Duodenal mucosa (tissue), 2 donors: ENCODE data around the gene SOWAHD.
"Not testable (repeated sequence)": the region's sequence is repeated elsewhere in the genome, so short reads cannot be mapped to it uniquely, and the experiment has no call there.

Source experiments
- H3K27ac ChIP-seq: one replicate; pipeline ENCODE4 v1.7.0; 2013; ENCODE audit warnings: low read depth, low read length
- H3K27me3 ChIP-seq, 2 donors: one replicate each; pipeline ENCODE4 v1.7.0; 2013; ENCODE audit warnings: low read length in 2 of 2, control low read depth in 1 of 2; ENCODE audit not compliant: insufficient read depth in 2 of 2, control insufficient read depth in 1 of 2
- H3K36me3 ChIP-seq, 2 donors: one replicate each; pipeline ENCODE4 v1.7.0; 2013; ENCODE audit warnings: low read length in 2 of 2, control low read depth in 1 of 2; ENCODE audit not compliant: insufficient read depth in 2 of 2, control insufficient read depth in 1 of 2
- H3K4me1 ChIP-seq, 2 donors: one replicate each; pipeline ENCODE4 v1.7.0; 2013; ENCODE audit warnings: low read length in 2 of 2, control low read depth in 1 of 2; ENCODE audit not compliant: insufficient read depth in 2 of 2, control insufficient read depth in 1 of 2
- H3K4me3 ChIP-seq, 2 donors: one replicate each; pipeline ENCODE4 v1.7.0; 2013; ENCODE audit warnings: low read length in 2 of 2, low read depth in 1 of 2
- H3K9ac ChIP-seq, 2 donors: one replicate each; pipeline ENCODE4 v1.7.0; 2013; ENCODE audit warnings: low read length in 2 of 2, low read depth in 1 of 2
- H3K9me3 ChIP-seq, 2 donors: one replicate each; pipeline ENCODE4 v1.7.0; 2013; ENCODE audit warnings: low read length in 2 of 2, control low read depth in 1 of 2; ENCODE audit not compliant: control insufficient read depth in 1 of 2

SOWAHD gene

GRCh38 chrX:119758731-119759247 lies 401 bp downstream of the SOWAHD start:
- no peaks in the 10 kb centered on the region for H3K27me3 ChIP-seq
- H3K4me1 ChIP-seq = peaks cover 25 to 30% of the 10 kb centered on the region in 2 donors
- H3K9me3 ChIP-seq = no peaks in the 10 kb centered on the region
- H3K9ac ChIP-seq = peak overlapping the region; percentile 54 to 63
- peak overlapping the region; percentile 84 for H3K27ac ChIP-seq
- H3K4me3 ChIP-seq = peak overlapping the region; percentile 62
- H3K36me3 ChIP-seq = no peaks in the 10 kb centered on the region

- H3K27me3 ChIP-seq = no peaks in the 10 kb centered on the region
- H3K9ac ChIP-seq = peak overlapping the region; percentile 54 to 63
- H3K27ac ChIP-seq = no peak overlapping the region
- H3K4me1 ChIP-seq = peaks cover 25 to 30% of the 10 kb centered on the region in 2 donors
- no peaks in the 10 kb centered on the region for H3K9me3 ChIP-seq
- no peaks in the 10 kb centered on the region for H3K36me3 ChIP-seq
- peak overlapping the region; percentile 47 to 62 for H3K4me3 ChIP-seq
Observed at GRCh38 chrX:119759248-119759766, 919 bp downstream of the SOWAHD start.

GRCh38 chrX:119760026-119760877 lies 1.9 kb downstream of the SOWAHD start:
- Histone ChIP-seq H3K27me3 (no peaks in the 10 kb centered on the region), H3K27ac (no peak overlapping the region), H3K9me3 (no peaks in the 10 kb centered on the region), H3K36me3 (no peaks in the 10 kb centered on the region), H3K9ac (no peak overlapping the region), H3K4me1 (peaks cover 25 to 30% of the 10 kb centered on the region in 2 donors), H3K4me3 (peak overlapping the region; percentile 47 to 62)

- Histone ChIP-seq H3K9ac (no peak overlapping the region), H3K9me3 (no peaks in the 10 kb centered on the region), H3K4me3 (no peak overlapping the region), H3K27me3 (no peaks in the 10 kb centered on the region), H3K4me1 (peaks cover 4 to 10% of the 10 kb centered on the region in 2 donors), H3K36me3 (no peaks in the 10 kb centered on the region), H3K27ac (no peak overlapping the region)
Observed at GRCh38 chrX:119762718-119763117, 4.3 kb downstream of the SOWAHD start.

GRCh38 chrX:119763181-119763580 lies 4.8 kb downstream of the SOWAHD start:
- Histone ChIP-seq H3K27ac (no peak overlapping the region), H3K9me3 (no peaks in the 10 kb centered on the region), H3K27me3 (no peaks in the 10 kb centered on the region), H3K4me3 (no peak overlapping the region), H3K4me1 (peaks cover 2 to 10% of the 10 kb centered on the region in 2 donors), H3K36me3 (no peaks in the 10 kb centered on the region), H3K9ac (no peak overlapping the region)

- Histone ChIP-seq H3K27ac (no peak overlapping the region), H3K9ac (no peak overlapping the region), H3K9me3 (no peaks in the 10 kb centered on the region), H3K36me3 (no peaks in the 10 kb centered on the region), H3K4me3 (no peak overlapping the region), H3K4me1 (peaks cover 2 to 10% of the 10 kb centered on the region in 2 donors), H3K27me3 (no peaks in the 10 kb centered on the region)
Observed at GRCh38 chrX:119763836-119764387, 5.5 kb downstream of the SOWAHD start.

- H3K36me3 ChIP-seq, H3K9me3 ChIP-seq, H3K4me1 ChIP-seq, H3K27ac ChIP-seq, H3K27me3 ChIP-seq, H3K4me3 ChIP-seq, H3K9ac ChIP-seq: not testable (repeated sequence)
Observed at GRCh38 chrX:119768436-119768835, 10.0 kb downstream of the SOWAHD start.

GRCh38 chrX:119769388-119769787 lies 11.0 kb downstream of the SOWAHD start:
- H3K9me3 ChIP-seq, H3K27ac ChIP-seq, H3K36me3 ChIP-seq, H3K9ac ChIP-seq, H3K27me3 ChIP-seq, H3K4me3 ChIP-seq, H3K4me1 ChIP-seq: not testable (repeated sequence)

GRCh38 chrX:119775517-119776238 lies 17.3 kb downstream of the SOWAHD start:
- Histone ChIP-seq H3K36me3 (peaks cover 0 to 4% of the 10 kb centered on the region in 2 donors), H3K9ac (no peak overlapping the region), H3K27ac (no peak overlapping the region), H3K27me3 (no peaks in the 10 kb centered on the region), H3K9me3 (no peaks in the 10 kb centered on the region), H3K4me3 (no peak overlapping the region), H3K4me1 (no peaks in the 10 kb centered on the region)

- H3K9me3 ChIP-seq = no peaks in the 10 kb centered on the region
- no peaks in the 10 kb centered on the region for H3K4me1 ChIP-seq
- H3K9ac ChIP-seq = no peak overlapping the region
- no peak overlapping the region for H3K4me3 ChIP-seq
- peaks cover 4 to 5% of the 10 kb centered on the region in 2 donors for H3K36me3 ChIP-seq
- H3K27ac ChIP-seq = no peak overlapping the region
- H3K27me3 ChIP-seq = no peaks in the 10 kb centered on the region
Observed at GRCh38 chrX:119778829-119779228, 20.4 kb downstream of the SOWAHD start.
